Spleen (tissue), 11 donors: ENCODE data around the gene CASP9. TPM values are rescaled to one million over a fixed set of nuclear protein-coding genes. Genes with fewer than 3 reads are reported as not detected.

Experiments used
- DNase-seq: peaks from one replicate; pipeline ENCODE4 v3.0.0-alpha.2; 2020
- H3K27ac ChIP-seq, 8 donors: fragments of 200-600 bp; sonication (generic) in 7 of 8; 1 replicate in 4 of 8; 2 replicates in 4 of 8; pipeline versions ENCODE4 v1.5.0 to v1.8.0; 2016 to 2021; ENCODE audit warnings: inconsistent platforms in 4 of 8, mild to moderate bottlenecking in 4 of 8, moderate library complexity in 1 of 8
- H3K27me3 ChIP-seq, 7 donors: fragments of 200-600 bp; sonication (generic) in 6 of 7; replicated peaks in 1 of 7; 1 replicate in 4 of 7; 2 replicates in 3 of 7; pipeline versions ENCODE4 v1.5.0 to v1.8.0; 2016 to 2021; ENCODE audit warnings: inconsistent platforms in 3 of 7, mild to moderate bottlenecking in 1 of 7
- H3K36me3 ChIP-seq, 6 donors: fragments of 200-600 bp; sonication (generic) in 5 of 6; 1 replicate in 4 of 6; 2 replicates in 2 of 6; pipeline versions ENCODE4 v1.5.0 to v1.8.0; 2016 to 2021; ENCODE audit warnings: inconsistent platforms in 2 of 6
- H3K4me1 ChIP-seq, 6 donors: fragments of 200-600 bp; sonication (generic) in 5 of 6; 1 replicate in 3 of 6; 2 replicates in 3 of 6; pipeline versions ENCODE4 v1.5.0 to v1.8.0; 2016 to 2021; ENCODE audit warnings: inconsistent platforms in 3 of 6
- H3K4me3 ChIP-seq, 8 donors: fragments of 200-600 bp; sonication (generic) in 7 of 8; 1 replicate in 4 of 8; 2 replicates in 4 of 8; pipeline versions ENCODE4 v1.5.0 to v1.8.0; 2016 to 2021; ENCODE audit warnings: inconsistent platforms in 4 of 8, mild to moderate bottlenecking in 4 of 8, moderate library complexity in 2 of 8
- H3K9me3 ChIP-seq, 8 donors: fragments of 200-600 bp; sonication (generic) in 7 of 8; 1 replicate in 4 of 8; 2 replicates in 4 of 8; pipeline versions ENCODE4 v1.5.0 to v1.8.0; 2016 to 2021; ENCODE audit warnings: inconsistent platforms in 4 of 8
- POLR2A ChIP-seq, 3 donors: fragments of 450-650 bp; IDR thresholded peaks; one replicate each; pipeline ENCODE4 v1.5.1; 2017; ENCODE audit warnings: antibody characterized with exemption in 3 of 3, mild to moderate bottlenecking in 1 of 3
- POLR2AphosphoS5 ChIP-seq, 3 donors: sonication (generic); formaldehyde crosslinking; IDR thresholded peaks; one replicate each; pipeline ENCODE4 v1.5.1; 2017; ENCODE audit warnings: antibody characterized with exemption in 3 of 3
- WGBS, 5 donors: extraction: QIAGEN DNeasy Blood & Tissue Kit in 3 of 5; methylation state at CpG; one replicate each; pipeline versions ENCODE4 v1.1.5 to v1.1.7; 2013 to 2018; 5-methylcytosine and 5-hydroxymethylcytosine counted together
- intact Hi-C: fragments of 100-400 bp; cut with DNase I; formaldehyde crosslinking; loops from one replicate; pipeline ENCODE4 v1.15.0; 2023; ENCODE audit warnings: low total_unique reads
- polyA plus RNA-seq, 3 donors: library from polyadenylated mRNA; stranded (reverse); fragments of 200-250 nt; gene quantifications; one replicate each; pipeline ENCODE4 v1.2.1, GENCODE V29; 2013
- total RNA-seq, 7 donors: library from RNA; depleted of rRNA in 3 of 7; stranded (reverse); fragments of >200 nt in 3 of 7; fragmentation: NEBNext Ultra II Directional in 4 of 7; extraction: Animal tissue kit (Norgen Biotek cat#: 25700) in 4 of 7; gene quantifications; one replicate each; pipeline versions ENCODE4 v1.1.0 to v1.2.1, GENCODE V29; 2016 to 2021
- TF ChIP-seq, protein P1 (sequence below), 11 experiments: fragments of 200-600 bp in 7 of 11; fragments of 450-650 bp in 4 of 11; sonication (generic) in 4 of 11; IDR thresholded peaks in 8 of 11; conservative IDR thresholded peaks in 3 of 11; 1 replicate in 7 of 11; 2 replicates in 4 of 11; pipeline versions ENCODE4 v1.4.0 to v1.8.0; 2016 to 2021; ENCODE audit warnings: antibody characterized with exemption in 11 of 11, inconsistent platforms in 4 of 11, mild to moderate bottlenecking in 1 of 11
- donor health status: healthy with polysubstance abuse.
- donor health status: DM: no; HTN: no; CAD: no; lungs with moderate emphysema.
- donor health status: DM: no; HTN: no; CAD: no.
- donor health status: Bipolar disorder and iron deficiency.
- donor health status: healthy.
- donor health status: DM: no; HTN: no; CAD: no.
- donor health status: DM: yes; HTN: yes; CAD: no.

Gene CASP9
- total and polyA plus RNA-seq, 10 donors: 10.3 to 17.7 (median 11.5) TPM

DNA sequence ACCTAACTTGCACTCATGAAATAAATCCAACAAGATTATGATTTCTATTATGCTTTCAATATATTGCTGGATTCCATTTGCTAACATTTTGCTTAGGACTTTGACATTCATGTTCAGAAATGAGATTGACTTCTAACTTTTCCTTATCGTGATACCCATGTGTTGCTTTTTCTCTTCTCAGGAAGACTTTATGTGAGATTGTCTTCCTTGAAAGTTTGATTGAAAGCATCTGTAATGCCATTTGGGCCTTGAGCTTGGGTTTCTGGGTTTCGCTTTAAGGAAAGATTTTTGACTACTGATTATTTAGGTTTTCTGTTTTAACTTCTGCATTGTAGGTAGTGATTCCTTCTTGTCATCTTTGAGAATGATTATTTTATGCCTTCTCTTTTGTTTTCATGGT is 33.0 kb upstream of the CASP9 start:
- 87 to 95% (median 91%) methylated on average over 2 of the region's 2 CpGs for WGBS, 5 donors
- Histone ChIP-seq H3K9me3 (no peaks in the 10 kb centered on the region), H3K27ac (no peak overlapping the region), H3K36me3 (peaks cover 0 to 69% (median 30%) of the 10 kb centered on the region in 6 donors), H3K27me3 (no peaks in the 10 kb centered on the region), H3K4me3 (no peak overlapping the region), H3K4me1 (no peaks in the 10 kb centered on the region)
- no peak for DNase-seq
- TF ChIP-seq POLR2AphosphoS5 (IDR thresholded peaks at IDR 0.05) (no peak), POLR2A (IDR thresholded peaks at IDR 0.05) (no peak)
- TF ChIP-seq, protein P1, sequence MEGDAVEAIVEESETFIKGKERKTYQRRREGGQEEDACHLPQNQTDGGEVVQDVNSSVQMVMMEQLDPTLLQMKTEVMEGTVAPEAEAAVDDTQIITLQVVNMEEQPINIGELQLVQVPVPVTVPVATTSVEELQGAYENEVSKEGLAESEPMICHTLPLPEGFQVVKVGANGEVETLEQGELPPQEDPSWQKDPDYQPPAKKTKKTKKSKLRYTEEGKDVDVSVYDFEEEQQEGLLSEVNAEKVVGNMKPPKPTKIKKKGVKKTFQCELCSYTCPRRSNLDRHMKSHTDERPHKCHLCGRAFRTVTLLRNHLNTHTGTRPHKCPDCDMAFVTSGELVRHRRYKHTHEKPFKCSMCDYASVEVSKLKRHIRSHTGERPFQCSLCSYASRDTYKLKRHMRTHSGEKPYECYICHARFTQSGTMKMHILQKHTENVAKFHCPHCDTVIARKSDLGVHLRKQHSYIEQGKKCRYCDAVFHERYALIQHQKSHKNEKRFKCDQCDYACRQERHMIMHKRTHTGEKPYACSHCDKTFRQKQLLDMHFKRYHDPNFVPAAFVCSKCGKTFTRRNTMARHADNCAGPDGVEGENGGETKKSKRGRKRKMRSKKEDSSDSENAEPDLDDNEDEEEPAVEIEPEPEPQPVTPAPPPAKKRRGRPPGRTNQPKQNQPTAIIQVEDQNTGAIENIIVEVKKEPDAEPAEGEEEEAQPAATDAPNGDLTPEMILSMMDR (IDR thresholded peaks at IDR 0.05 in 8 of 11, conservative IDR thresholded peaks at IDR 0.05 in 3 of 11): no peak
- intact Hi-C loops: no loop called here

DNA sequence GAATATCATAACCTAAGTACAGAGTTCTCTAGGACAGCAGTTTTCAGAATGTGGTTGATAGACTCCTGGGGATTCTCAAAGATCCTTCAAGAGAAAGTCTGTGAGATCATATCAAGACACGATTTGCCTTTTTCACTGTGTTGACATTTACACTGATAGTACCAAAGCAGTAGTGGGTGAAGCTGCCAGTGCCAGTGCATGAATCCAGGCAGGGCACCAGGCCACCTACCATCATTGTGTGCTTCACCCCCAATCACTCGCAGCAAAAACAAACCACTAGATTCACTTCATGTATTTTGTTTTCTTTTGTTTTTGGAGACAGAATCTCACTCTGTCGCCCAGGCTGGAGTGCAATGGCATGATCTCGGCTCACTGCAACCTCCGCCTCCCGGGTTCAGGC is 26.6 kb upstream of the CASP9 start:
- DNase-seq: no peak
- Histone ChIP-seq H3K9me3 (no peaks in the 10 kb centered on the region), H3K4me1 (no peaks in the 10 kb centered on the region), H3K4me3 (no peak overlapping the region), H3K27me3 (no peaks in the 10 kb centered on the region), H3K36me3 (peaks cover 0 to 97% (median 45%) of the 10 kb centered on the region in 6 donors), H3K27ac (no peak overlapping the region)
- TF ChIP-seq, protein P1 (IDR thresholded peaks at IDR 0.05 in 8 of 11, conservative IDR thresholded peaks at IDR 0.05 in 3 of 11): no peak
- TF ChIP-seq POLR2A (IDR thresholded peaks at IDR 0.05): no peak
- TF ChIP-seq POLR2AphosphoS5 (IDR thresholded peaks at IDR 0.05): no peak
- intact Hi-C loops: no loop called here
- whole genome bisulfite sequencing, 5 donors: 89 to 96% (median 93%) methylated on average over 6 of the region's 6 CpGs

DNA sequence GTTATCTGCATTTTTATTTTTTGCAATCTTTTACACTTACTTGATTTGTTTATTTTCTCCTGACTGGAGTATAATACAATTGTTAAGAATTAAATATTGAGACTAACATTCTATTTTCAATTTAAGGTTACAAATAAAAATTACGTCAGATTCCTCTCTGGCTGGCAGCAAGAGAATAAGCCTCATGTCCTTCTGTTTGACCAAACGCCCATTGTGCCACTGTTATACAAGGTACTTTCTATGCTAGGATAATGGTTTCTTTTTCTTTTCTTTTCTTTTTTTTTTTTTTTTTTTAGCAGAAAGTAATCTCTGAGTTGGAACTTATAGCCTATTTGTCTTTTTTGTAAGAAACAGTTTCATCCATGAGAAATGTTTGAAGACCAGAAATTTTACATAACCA is 22.6 kb upstream of the CASP9 start:
- 92 to 98% (median 92%) methylated on average over 2 of the region's 2 CpGs for WGBS, 5 donors
- no peak for DNase-seq
- H3K4me3 ChIP-seq: no peak overlapping the region
- intact Hi-C loops: no loop called here
- H3K9me3 ChIP-seq: no peaks in the 10 kb centered on the region
- no peaks in the 10 kb centered on the region for H3K27me3 ChIP-seq
- TF ChIP-seq, protein P1 (IDR thresholded peaks at IDR 0.05 in 8 of 11, conservative IDR thresholded peaks at IDR 0.05 in 3 of 11): no peak
- TF ChIP-seq POLR2AphosphoS5 (IDR thresholded peaks at IDR 0.05) (no peak), POLR2A (IDR thresholded peaks at IDR 0.05) (no peak)
- peaks cover 0 to 100% (median 66%) of the 10 kb centered on the region in 6 donors for H3K36me3 ChIP-seq
- H3K27ac ChIP-seq: no peak overlapping the region
- H3K4me1 ChIP-seq: no peaks in the 10 kb centered on the region

DNA sequence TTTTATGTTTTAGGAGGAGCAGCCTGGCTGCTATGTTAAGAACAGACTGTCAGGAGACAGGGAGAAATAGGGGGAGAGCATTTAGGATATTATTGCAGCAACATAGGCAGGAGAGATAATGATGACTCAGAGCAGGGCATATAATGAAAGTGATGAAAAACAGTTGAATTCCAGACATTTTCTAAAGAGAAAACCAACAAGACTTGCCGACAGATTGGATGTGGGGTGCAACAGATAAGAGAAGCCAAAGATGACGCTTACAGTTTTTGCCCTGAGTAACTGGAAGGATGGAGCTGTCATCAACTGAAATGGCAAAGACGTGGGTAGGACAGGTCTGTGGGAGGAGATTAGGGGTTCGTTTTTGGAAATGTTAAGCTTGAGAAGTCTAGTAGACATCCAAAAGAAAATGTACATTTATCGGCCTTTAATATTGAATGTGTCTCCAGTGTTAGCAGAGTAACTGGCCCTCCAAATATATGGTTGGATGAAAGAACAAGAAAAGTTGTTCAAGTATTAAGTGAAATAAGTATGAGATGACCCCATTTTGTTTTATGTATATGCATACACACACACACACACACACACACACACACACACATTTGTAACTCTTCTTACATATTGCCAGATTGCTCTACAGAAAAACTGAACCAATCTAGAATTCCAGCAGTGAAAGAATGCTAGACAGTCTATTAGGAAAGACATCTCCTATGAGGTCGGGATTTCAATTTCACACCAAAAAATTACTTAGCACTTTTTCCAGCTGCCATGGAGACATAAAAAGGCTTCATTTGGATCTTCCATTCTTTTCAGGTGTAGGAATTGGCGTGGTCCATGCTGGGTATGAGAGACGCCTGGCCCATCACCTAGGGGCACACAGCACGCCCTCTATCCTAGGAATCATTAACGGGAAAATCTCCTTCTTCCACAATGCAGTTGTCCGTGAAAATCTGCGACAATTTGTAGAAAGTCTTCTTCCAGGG is 19.9 kb upstream of the CASP9 start:
- intact Hi-C loops: no loop called here

More for the DNA sequence above, 19.9 kb upstream of the CASP9 start:
- WGBS, 5 donors: 90 to 95% (median 94%) methylated on average over 12 of the region's 12 CpGs
- no peak overlapping the region for H3K4me3 ChIP-seq
- DNase-seq: no peak
- peaks cover 0 to 100% (median 65%) of the 10 kb centered on the region in 6 donors for H3K36me3 ChIP-seq
- no peaks in the 10 kb centered on the region for H3K4me1 ChIP-seq
- no peak for TF ChIP-seq POLR2A (IDR thresholded peaks at IDR 0.05)
- TF ChIP-seq, protein P1 (IDR thresholded peaks at IDR 0.05 in 8 of 11, conservative IDR thresholded peaks at IDR 0.05 in 3 of 11): no peak
- no peak for TF ChIP-seq POLR2AphosphoS5 (IDR thresholded peaks at IDR 0.05)
- no peaks in the 10 kb centered on the region for H3K27me3 ChIP-seq
- no peak overlapping the region for H3K27ac ChIP-seq
- H3K9me3 ChIP-seq: no peaks in the 10 kb centered on the region
